ENCODE data around the gene GNB2. TPM values are rescaled to one million over a fixed set of nuclear protein-coding genes. Genes with fewer than 3 reads are reported as not detected.

GNB2 gene
- total and polyA plus RNA-seq, 2 of the 8 experiments (the other 6 are each of a cell fraction or from before 2014, with no cell fraction given): 157 to 260 TPM

GRCh38 chr7:100696123-100696521, 22.6 kb downstream of the GNB2 start:
- Histone ChIP-seq H2BK5ac (ENCODE audit: low read depth, low read length) (peak overlapping the region; percentile 96), H3K4me1 (replicated peaks in 1 of 4; ENCODE audit: control insufficient read depth in 3 of 4, insufficient read depth in 4 of 4, low read length in 3 of 4) (peaks cover 6 to 15% (median 10%) of the 10 kb centered on the region in 4 experiments), H2AK5ac (ENCODE audit: low read depth, low read length) (peak overlapping the region; percentile 57; the same call in 1 of the 2 replicates), H3K4me2 (ENCODE audit: insufficient read depth in 1 of 2, low read depth in 2 of 2, low read length in 2 of 2) (peak overlapping the region; percentile 52 to 65), H3K9ac (replicated peaks in 1 of 4; ENCODE audit: extremely low read depth in 1 of 4, low read depth in 3 of 4, low read length in 3 of 4) (peak overlapping the region in 2 of 4 experiments; percentile 20 to 55; a peak in 2 of 7 replicates), H3K9me3 (ENCODE audit: insufficient read depth in 2 of 2, low read depth in 1 of 2, low read length in 1 of 2) (no peaks in the 10 kb centered on the region), H3K4me3 (ENCODE audit: extremely low read depth in 1 of 4, insufficient read depth in 2 of 4, low read depth in 3 of 4, low read length in 4 of 4) (peak overlapping the region in 1 of 4 experiments; percentile 36; a peak in 3 of 8 replicates), H2BK15ac (ENCODE audit: low read length) (no peak overlapping the region), H2BK20ac (ENCODE audit: low read length) (no peak overlapping the region), H4K20me1 (replicated peaks in 1 of 2; ENCODE audit: control insufficient read depth in 1 of 2, insufficient read depth in 2 of 2, low read length in 2 of 2) (peaks cover 6 to 12% of the 10 kb centered on the region in 2 experiments), H2AFZ (ENCODE audit: low read length) (no peak overlapping the region), H3K79me2 (ENCODE audit: control insufficient read depth in 1 of 2, insufficient read depth in 2 of 2, low read length in 2 of 2) (peaks cover 11 to 25% of the 10 kb centered on the region in 2 experiments), H3K36me3 (ENCODE audit: control insufficient read depth in 2 of 4, insufficient read depth in 4 of 4, low read length in 3 of 4) (no peaks in the 10 kb centered on the region; a peak in 1 of 8 replicates), H3K23ac (ENCODE audit: insufficient read length) (no peak overlapping the region), H3K27me3 (replicated peaks in 1 of 4; ENCODE audit: control insufficient read depth in 3 of 4, extremely low read depth in 1 of 4, insufficient read depth in 3 of 4, low read length in 3 of 4) (no peaks in the 10 kb centered on the region), H3K18ac (ENCODE audit: extremely low read depth, low read length) (peak overlapping the region; percentile 92), H3K23me2 (ENCODE audit: low read depth, low read length) (peaks cover 15% of the 10 kb centered on the region), H3K14ac (ENCODE audit: insufficient read length) (no peak overlapping the region), H3K79me1 (ENCODE audit: low read depth, low read length) (peaks cover 3% of the 10 kb centered on the region), H4K5ac (ENCODE audit: insufficient read length, low read depth, low read length) (peak overlapping the region; percentile 76), H3K27ac (ENCODE audit: low read depth, low read length) (peak overlapping the region; percentile 55; the same call in 1 of the 2 replicates), H3K56ac (replicated peaks; ENCODE audit: insufficient read length, low read depth, low read length) (peak overlapping the region; percentile 70), H2BK12ac (ENCODE audit: low read depth, low read length) (peak overlapping the region; percentile 92), H4K91ac (replicated peaks; ENCODE audit: insufficient read length, low read length) (peak overlapping the region; percentile 85), H4K8ac (ENCODE audit: extremely low read depth, insufficient read depth, low read length) (no peak overlapping the region), H3K4ac (replicated peaks; ENCODE audit: insufficient read length, low read depth, low read length) (no peak overlapping the region), H2BK120ac (replicated peaks; ENCODE audit: low read depth, low read length) (peak overlapping the region; percentile 97)
- CTCF ChIA-PET (ENCODE audit: partially characterized antibody): interaction anchor here (0.7 to 20.7 kb wide), 10 partner anchors 13 to 156 kb away, joined by 3 to 254 read pairs (median 4); partner anchors contain the start of gene POP7
- DNase-seq (ENCODE audit: low read depth in 1 of 2, low spot score in 2 of 2) (no peak), FAIRE-seq (no peak)
- POLR2A ChIA-PET (ENCODE audit: partially characterized antibody): interaction anchor here (0.7 to 14.3 kb wide), 11 partner anchors 9 to 267 kb away, joined by 3 to 257 read pairs (median 4); partner anchors contain the start of genes ACTL6B, MEPCE, POP7 and ZCWPW1
- TF ChIP-seq KDM1A (IDR thresholded peaks at IDR 0.05; ENCODE audit: borderline replicate concordance, low read length): peak; percentile 51; the same call in 1 of the 2 replicates
- no peak for TF ChIP-seq TAF7 (optimal IDR thresholded peaks at IDR 0.05; ENCODE audit: borderline replicate concordance, low read depth, low read length)
- WGBS, 2 experiments (ENCODE audit: extremely low coverage in 1 of 2, insufficient coverage in 1 of 2, insufficient read length in 1 of 2, insufficient replicate concordance in 2 of 2, low coverage in 1 of 2, low lambda C conversion rate in 2 of 2, missing lambda C conversion rate in 1 of 2): 91% methylated on average over 6 of the region's 6 CpGs; no CpG with 5 or more reads in 1 of the 2 experiments
